ENCODE results near the gene IFT80. TPM values are rescaled to one million over a fixed set of nuclear protein-coding genes. Genes with fewer than 3 reads are reported as not detected.

Gene IFT80
- total RNA-seq, 1 experiment from 2014 or later = 26.9 TPM

DNA sequence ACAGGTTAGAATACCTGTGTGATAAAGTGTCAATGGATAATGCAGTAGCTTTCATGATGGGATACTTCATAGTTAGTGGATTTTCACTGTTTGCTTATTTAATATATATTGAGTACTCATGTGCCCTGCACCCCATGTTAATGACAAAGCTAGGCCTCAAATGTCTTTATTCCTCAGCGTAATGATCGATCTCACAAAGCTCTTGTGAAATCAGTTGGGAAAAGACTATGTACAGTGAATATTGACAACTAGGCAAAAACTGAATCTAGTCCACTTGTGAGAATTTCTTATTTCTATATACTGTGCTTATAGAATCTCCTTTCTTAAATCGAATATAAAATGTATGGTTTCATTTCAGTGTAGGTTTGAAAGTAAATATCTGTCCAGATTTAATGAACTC, 18.3 kb upstream of the IFT80 start (continued):
- TF ChIP-seq CDX4 (CRISPR knock-in tag; IDR thresholded peaks at IDR 0.05; ENCODE audit: borderline replicate concordance) = no peak

GRCh38 chr3:160413613-160414248, 14.7 kb upstream of the IFT80 start:
- no peaks in the 10 kb centered on the region for H3K27me3 Mint-ChIP-seq (ENCODE audit: low read depth)
- H3K9me3 Mint-ChIP-seq = no peaks in the 10 kb centered on the region
- peak; percentile 81 for ATAC-seq
- TF ChIP-seq NFE2L1 (CRISPR knock-in tag; IDR thresholded peaks at IDR 0.05) (no peak), TEAD4 (CRISPR knock-in tag; IDR thresholded peaks at IDR 0.05) (no peak), CTCF (IDR thresholded peaks at IDR 0.05) (peak; percentile 68), PRRX2 (CRISPR knock-in tag; IDR thresholded peaks at IDR 0.05) (no peak)
- ChIA-PET POLR2A (interaction anchor here (1.4 kb wide), 1 partner anchor 36 kb away, joined by 4 read pairs; the partner anchor contains the start of gene TRIM59), CTCF (interaction anchor here (0.7 to 1.8 kb wide), 3 partner anchors 22 to 375 kb away, joined by 3 to 5 read pairs (median 3); no protein-coding TSS in a partner anchor)
- no peaks in the 10 kb centered on the region for H3K4me1 Mint-ChIP-seq
- H3K27ac Mint-ChIP-seq = no peak overlapping the region
- H3K4me3 Mint-ChIP-seq = no peak overlapping the region
- H3K36me3 Mint-ChIP-seq = peaks cover 72% of the 10 kb centered on the region
- peak; percentile 71 for DNase-seq (ENCODE audit: low spot score)

DNA sequence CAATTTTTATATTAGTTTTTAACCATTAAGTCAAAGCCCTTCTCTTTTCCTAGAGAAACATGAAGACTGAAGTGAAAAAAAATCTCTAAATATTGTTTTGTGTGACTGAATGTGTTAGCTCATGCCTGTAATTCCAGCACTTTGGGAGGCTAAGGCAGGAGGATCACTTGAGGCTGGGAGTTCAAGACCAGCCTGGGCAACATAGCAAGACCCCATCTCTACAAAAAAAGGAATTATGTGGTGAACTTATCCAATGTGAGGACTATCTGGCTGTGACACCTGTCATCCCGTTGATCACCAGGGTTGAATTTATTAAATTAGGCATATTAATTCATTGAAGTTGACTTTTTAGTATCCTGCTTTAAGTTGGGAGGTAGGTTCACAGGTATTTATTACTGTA, 13.5 kb upstream of the IFT80 start:
- TF ChIP-seq, protein P1, sequence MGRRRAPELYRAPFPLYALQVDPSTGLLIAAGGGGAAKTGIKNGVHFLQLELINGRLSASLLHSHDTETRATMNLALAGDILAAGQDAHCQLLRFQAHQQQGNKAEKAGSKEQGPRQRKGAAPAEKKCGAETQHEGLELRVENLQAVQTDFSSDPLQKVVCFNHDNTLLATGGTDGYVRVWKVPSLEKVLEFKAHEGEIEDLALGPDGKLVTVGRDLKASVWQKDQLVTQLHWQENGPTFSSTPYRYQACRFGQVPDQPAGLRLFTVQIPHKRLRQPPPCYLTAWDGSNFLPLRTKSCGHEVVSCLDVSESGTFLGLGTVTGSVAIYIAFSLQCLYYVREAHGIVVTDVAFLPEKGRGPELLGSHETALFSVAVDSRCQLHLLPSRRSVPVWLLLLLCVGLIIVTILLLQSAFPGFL (CRISPR knock-in tag; IDR thresholded peaks at IDR 0.05; ENCODE audit: borderline replicate concordance) = no peak
- no peak for TF ChIP-seq ERG (CRISPR knock-in tag; IDR thresholded peaks at IDR 0.05)
- TF ChIP-seq SMAD3 (CRISPR knock-in tag; IDR thresholded peaks at IDR 0.05; ENCODE audit: borderline replicate concordance) = no peak
- no peak for TF ChIP-seq ZNF317 (CRISPR knock-in tag; IDR thresholded peaks at IDR 0.05; ENCODE audit: borderline replicate concordance, low read depth)
- TF ChIP-seq CREB1 (CRISPR knock-in tag; IDR thresholded peaks at IDR 0.05) = no peak
- peak; percentile 97 for TF ChIP-seq ZNF121 (CRISPR knock-in tag; IDR thresholded peaks at IDR 0.05)
- no peak for TF ChIP-seq HMGA2 (CRISPR knock-in tag; IDR thresholded peaks at IDR 0.05)
- TF ChIP-seq GTF2I (CRISPR knock-in tag; conservative IDR thresholded peaks at IDR 0.05) = peak; percentile 85; the same call in 1 of the 2 replicates
- Mint-ChIP-seq H3K4me3 (no peak overlapping the region), H3K9me3 (no peaks in the 10 kb centered on the region), H3K27me3 (ENCODE audit: low read depth) (no peaks in the 10 kb centered on the region), H3K27ac (no peak overlapping the region), H3K36me3 (peaks cover 72% of the 10 kb centered on the region), H3K4me1 (no peaks in the 10 kb centered on the region)
- DNase-seq (ENCODE audit: low spot score) = no peak
- no peak for ATAC-seq
- ChIA-PET CTCF (interaction anchor here (0.6 to 0.8 kb wide), 2 partner anchors 11 to 29 kb away, joined by 3 to 6 read pairs; no protein-coding TSS in a partner anchor), POLR2A (interaction anchor here (1.4 kb wide), 1 partner anchor 37 kb away, joined by 4 read pairs; the partner anchor contains the start of gene TRIM59)

GRCh38 chr3:160409812-160410610, 11.0 kb upstream of the IFT80 start:
- no peak for DNase-seq (ENCODE audit: low spot score)
- 0 out of 2 replicates have a peak overlapping the region, but pooled peaks have one; percentile 32 for H3K27ac Mint-ChIP-seq
- no peaks in the 10 kb centered on the region for H3K27me3 Mint-ChIP-seq (ENCODE audit: low read depth)
- ChIA-PET POLR2A (no interaction called here), CTCF (interaction anchor here (1.3 kb wide), 1 partner anchor 378 kb away, joined by 3 read pairs; no protein-coding TSS in a partner anchor)
- no peaks in the 10 kb centered on the region for H3K4me1 Mint-ChIP-seq
- no peaks in the 10 kb centered on the region for H3K9me3 Mint-ChIP-seq
- H3K4me3 Mint-ChIP-seq = no peak overlapping the region
- H3K36me3 Mint-ChIP-seq = peaks cover 58% of the 10 kb centered on the region
- ATAC-seq = no peak
- no peak for TF ChIP-seq ZBTB21 (CRISPR knock-in tag; IDR thresholded peaks at IDR 0.05; ENCODE audit: borderline replicate concordance)
- TF ChIP-seq ZNF219 (CRISPR knock-in tag; IDR thresholded peaks at IDR 0.05; ENCODE audit: borderline replicate concordance) = no peak
- no peak for TF ChIP-seq ZNF671 (CRISPR knock-in tag; IDR thresholded peaks at IDR 0.05)
- TF ChIP-seq SMAD4 (CRISPR knock-in tag; IDR thresholded peaks at IDR 0.05) = no peak
- TF ChIP-seq, protein P2, sequence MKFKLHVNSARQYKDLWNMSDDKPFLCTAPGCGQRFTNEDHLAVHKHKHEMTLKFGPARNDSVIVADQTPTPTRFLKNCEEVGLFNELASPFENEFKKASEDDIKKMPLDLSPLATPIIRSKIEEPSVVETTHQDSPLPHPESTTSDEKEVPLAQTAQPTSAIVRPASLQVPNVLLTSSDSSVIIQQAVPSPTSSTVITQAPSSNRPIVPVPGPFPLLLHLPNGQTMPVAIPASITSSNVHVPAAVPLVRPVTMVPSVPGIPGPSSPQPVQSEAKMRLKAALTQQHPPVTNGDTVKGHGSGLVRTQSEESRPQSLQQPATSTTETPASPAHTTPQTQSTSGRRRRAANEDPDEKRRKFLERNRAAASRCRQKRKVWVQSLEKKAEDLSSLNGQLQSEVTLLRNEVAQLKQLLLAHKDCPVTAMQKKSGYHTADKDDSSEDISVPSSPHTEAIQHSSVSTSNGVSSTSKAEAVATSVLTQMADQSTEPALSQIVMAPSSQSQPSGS (CRISPR knock-in tag; IDR thresholded peaks at IDR 0.05; ENCODE audit: borderline replicate concordance, low read depth) = no peak
- no peak for TF ChIP-seq ETV6 (CRISPR knock-in tag; IDR thresholded peaks at IDR 0.05)
- TF ChIP-seq, protein P3, sequence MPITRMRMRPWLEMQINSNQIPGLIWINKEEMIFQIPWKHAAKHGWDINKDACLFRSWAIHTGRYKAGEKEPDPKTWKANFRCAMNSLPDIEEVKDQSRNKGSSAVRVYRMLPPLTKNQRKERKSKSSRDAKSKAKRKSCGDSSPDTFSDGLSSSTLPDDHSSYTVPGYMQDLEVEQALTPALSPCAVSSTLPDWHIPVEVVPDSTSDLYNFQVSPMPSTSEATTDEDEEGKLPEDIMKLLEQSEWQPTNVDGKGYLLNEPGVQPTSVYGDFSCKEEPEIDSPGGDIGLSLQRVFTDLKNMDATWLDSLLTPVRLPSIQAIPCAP (CRISPR knock-in tag; IDR thresholded peaks at IDR 0.05) = no peak
- TF ChIP-seq NR2C2 (CRISPR knock-in tag; IDR thresholded peaks at IDR 0.05) = no peak
- TF ChIP-seq NFYB (CRISPR knock-in tag; conservative IDR thresholded peaks at IDR 0.05; ENCODE audit: low read depth) = no peak

All from WTC11 (cell line).